GM18520 (cell line): ENCODE measurements around the gene GNB1L.

Experiments
- ATAC-seq: cut with Tn5 transposase; IDR thresholded peaks from one replicate; pipeline ENCODE4 v1.9.1; 2021; ENCODE audit not compliant: unreplicated experiment

Gene GNB1L

GRCh38 chr22:19740586-19740985 lies 114.1 kb downstream of the GNB1L start:
- no peak for ATAC-seq

- no peak for ATAC-seq
Measured at GRCh38 chr22:19739911-19740449, 114.7 kb downstream of the GNB1L start.

GRCh38 chr22:19739448-19739895 lies 115.2 kb downstream of the GNB1L start:
- no peak for ATAC-seq

- no peak for ATAC-seq
Measured at GRCh38 chr22:19738664-19739447, 115.8 kb downstream of the GNB1L start.

GRCh38 chr22:19737846-19738663 lies 116.6 kb downstream of the GNB1L start:
- ATAC-seq = no peak

GRCh38 chr22:19735665-19736510 lies 118.8 kb downstream of the GNB1L start:
- ATAC-seq = no peak

GRCh38 chr22:19734837-19735382 lies 119.8 kb downstream of the GNB1L start:
- ATAC-seq = no peak

- no peak for ATAC-seq
Measured at GRCh38 chr22:19734163-19734562, 120.5 kb downstream of the GNB1L start.

GRCh38 chr22:19733755-19734154 lies 120.9 kb downstream of the GNB1L start:
- ATAC-seq = no peak
